ENCODE measurements around the gene HES5.

Gene HES5

GRCh38 chr1:2557482-2558400 is 27.7 kb upstream of the HES5 start:
- H3K27me3 ChIP-seq (ENCODE audit: insufficient read depth, low read depth, severe bottlenecking): no peaks in the 10 kb centered on the region
- H3K4me3 ChIP-seq (ENCODE audit: low read depth, low read length): no peak overlapping the region
- H3K36me3 ChIP-seq: no peaks in the 10 kb centered on the region
- H3K9me3 ChIP-seq (ENCODE audit: severe bottlenecking): no peaks in the 10 kb centered on the region
- TF ChIP-seq, protein P1, sequence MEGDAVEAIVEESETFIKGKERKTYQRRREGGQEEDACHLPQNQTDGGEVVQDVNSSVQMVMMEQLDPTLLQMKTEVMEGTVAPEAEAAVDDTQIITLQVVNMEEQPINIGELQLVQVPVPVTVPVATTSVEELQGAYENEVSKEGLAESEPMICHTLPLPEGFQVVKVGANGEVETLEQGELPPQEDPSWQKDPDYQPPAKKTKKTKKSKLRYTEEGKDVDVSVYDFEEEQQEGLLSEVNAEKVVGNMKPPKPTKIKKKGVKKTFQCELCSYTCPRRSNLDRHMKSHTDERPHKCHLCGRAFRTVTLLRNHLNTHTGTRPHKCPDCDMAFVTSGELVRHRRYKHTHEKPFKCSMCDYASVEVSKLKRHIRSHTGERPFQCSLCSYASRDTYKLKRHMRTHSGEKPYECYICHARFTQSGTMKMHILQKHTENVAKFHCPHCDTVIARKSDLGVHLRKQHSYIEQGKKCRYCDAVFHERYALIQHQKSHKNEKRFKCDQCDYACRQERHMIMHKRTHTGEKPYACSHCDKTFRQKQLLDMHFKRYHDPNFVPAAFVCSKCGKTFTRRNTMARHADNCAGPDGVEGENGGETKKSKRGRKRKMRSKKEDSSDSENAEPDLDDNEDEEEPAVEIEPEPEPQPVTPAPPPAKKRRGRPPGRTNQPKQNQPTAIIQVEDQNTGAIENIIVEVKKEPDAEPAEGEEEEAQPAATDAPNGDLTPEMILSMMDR (IDR thresholded peaks at IDR 0.05; ENCODE audit: low read depth, low read length): no peak
- H3K27ac ChIP-seq: no peak overlapping the region
- no peak for DNase-seq

DNA sequence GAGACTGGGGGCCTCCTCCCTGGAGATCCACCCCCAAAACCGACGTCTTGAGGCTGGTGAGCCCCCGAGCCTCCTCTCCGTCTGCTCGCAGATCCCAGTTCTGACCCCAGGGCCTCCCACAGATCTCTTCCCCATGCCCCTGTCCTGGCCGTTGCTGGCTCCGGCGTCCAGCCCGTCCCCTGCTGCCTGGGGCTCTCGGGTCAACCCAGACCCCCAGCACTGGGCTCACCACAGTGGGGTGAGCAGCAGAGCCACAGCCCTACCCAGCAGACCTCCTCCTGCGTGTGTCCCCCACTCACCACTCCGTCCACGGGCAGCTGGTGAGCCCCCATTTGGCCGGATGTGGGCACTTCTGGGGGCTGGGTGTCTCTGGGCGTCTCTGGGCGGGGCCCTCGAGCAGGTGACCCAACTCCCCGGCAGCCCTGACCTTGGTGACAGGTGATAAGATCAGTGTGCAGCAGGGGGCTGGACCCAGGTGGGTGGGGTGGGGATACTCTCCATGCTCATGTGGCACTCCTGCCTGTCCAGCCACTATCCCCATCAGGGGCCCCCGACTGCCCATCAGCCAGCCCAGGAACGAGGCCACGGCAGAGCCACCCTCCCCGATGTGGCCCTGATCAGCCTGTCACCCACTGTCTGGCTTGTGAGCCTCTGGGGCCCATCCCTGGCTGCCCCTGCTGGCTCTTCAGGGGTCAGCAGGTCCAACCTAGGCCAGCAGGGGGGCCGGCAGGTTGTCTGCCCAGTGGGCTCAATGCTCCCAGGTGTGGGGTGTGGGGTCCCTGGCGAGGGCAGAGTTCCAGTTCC is 26.8 kb upstream of the HES5 start:
- no peaks in the 10 kb centered on the region for H3K36me3 ChIP-seq
- H3K9me3 ChIP-seq (ENCODE audit: severe bottlenecking): no peaks in the 10 kb centered on the region
- no peak for DNase-seq
- TF ChIP-seq, protein P1 (IDR thresholded peaks at IDR 0.05; ENCODE audit: low read depth, low read length): 0 out of 2 replicates have a peak, but pooled peaks have one; percentile 11
- H3K4me3 ChIP-seq (ENCODE audit: low read depth, low read length): no peak overlapping the region
- H3K27me3 ChIP-seq (ENCODE audit: insufficient read depth, low read depth, severe bottlenecking): no peaks in the 10 kb centered on the region
- no peak overlapping the region for H3K27ac ChIP-seq

GRCh38 chr1:2556277-2556677 is 26.2 kb upstream of the HES5 start, which contains the start of gene TNFRSF14:
Gene TNFRSF14 (plus strand): TSS chr1:2556371. CDS start chr1:2556665, 294 bp downstream.
- no peak for DNase-seq
- Histone ChIP-seq H3K27me3 (ENCODE audit: insufficient read depth, low read depth, severe bottlenecking) (no peaks in the 10 kb centered on the region), H3K4me3 (ENCODE audit: low read depth, low read length) (no peak within 1 kb of the TSS), H3K9me3 (ENCODE audit: severe bottlenecking) (no peaks in the 10 kb centered on the region), H3K36me3 (no peaks in the 10 kb centered on the region), H3K27ac (no peak within 1 kb of the TSS)
- TF ChIP-seq, protein P1 (IDR thresholded peaks at IDR 0.05; ENCODE audit: low read depth, low read length): no peak

DNA sequence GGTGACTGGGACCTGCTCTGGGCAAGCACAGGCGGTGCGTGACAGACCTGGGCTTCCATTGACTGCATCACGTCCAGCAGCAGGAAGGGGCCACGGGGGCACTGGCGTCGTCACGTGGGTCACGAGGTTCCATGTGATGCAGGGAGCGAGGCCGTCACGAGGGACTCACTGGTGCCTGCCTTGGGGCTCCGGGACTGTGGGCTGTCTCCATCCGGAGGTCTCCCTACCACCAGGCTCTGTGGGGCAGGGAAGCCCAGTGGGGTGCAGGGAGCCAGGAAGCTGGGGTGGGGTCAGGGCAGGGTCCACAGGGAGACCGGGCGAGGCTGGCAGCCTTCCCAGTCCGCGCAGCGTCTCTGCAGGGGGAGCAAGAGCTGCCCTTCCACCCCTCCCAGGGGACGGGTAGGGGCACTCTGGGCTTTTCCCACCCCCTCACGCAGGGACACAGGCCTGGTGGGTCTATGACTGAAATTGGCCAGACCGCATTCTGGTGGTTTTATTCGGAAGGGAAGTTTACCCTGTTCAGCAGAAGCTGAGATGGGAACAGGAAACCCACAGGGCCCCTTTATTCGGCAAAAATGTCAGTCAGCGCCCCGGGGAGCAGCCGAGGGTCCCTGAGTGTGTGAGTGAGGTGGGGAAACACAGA is 25.7 kb upstream of the HES5 start:
- no peaks in the 10 kb centered on the region for H3K36me3 ChIP-seq
- TF ChIP-seq, protein P1 (IDR thresholded peaks at IDR 0.05; ENCODE audit: low read depth, low read length): no peak
- H3K27me3 ChIP-seq (ENCODE audit: insufficient read depth, low read depth, severe bottlenecking): no peaks in the 10 kb centered on the region
- H3K4me3 ChIP-seq (ENCODE audit: low read depth, low read length): no peak overlapping the region
- DNase-seq: no peak
- H3K9me3 ChIP-seq (ENCODE audit: severe bottlenecking): no peaks in the 10 kb centered on the region
- no peak overlapping the region for H3K27ac ChIP-seq

DNA sequence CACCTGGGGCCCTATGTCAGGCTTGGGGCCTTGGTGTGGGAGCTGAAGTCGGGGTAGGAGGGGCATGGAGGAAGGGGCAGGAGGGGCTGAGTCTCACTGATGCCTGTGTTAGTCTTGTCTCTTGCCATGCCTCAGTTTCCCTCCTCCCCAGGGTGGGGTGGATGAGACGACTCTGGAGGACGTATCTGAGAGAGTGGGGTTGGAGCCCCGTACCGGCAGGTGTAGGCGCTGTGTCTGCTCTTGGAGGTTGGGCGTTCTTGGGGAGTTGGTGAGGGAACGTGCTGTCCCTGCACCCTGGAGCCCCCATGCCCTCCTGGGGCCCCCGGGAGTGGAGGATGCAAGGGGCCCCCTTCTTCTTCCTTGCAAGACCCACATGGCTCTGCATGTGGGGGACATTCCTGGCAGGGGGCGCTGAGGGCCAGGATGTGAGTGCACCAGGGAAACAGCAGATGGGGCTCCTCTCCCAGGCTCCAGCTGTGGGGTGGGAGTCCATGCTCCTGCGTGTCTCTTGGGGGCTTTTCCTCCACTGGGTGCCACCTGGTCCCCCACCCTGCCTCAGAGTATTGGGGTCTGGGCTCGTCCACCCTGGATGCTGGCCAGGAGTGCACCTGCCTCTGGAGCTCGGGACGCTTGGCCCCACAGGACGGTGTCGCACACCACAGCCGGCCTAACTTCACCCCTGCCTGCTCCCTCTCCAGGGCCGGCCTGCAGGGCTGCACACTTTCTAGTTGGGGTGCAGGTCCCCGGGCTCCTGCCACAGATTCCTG is 24.7 kb upstream of the HES5 start:
- H3K27ac ChIP-seq: no peak overlapping the region
- no peak overlapping the region for H3K4me3 ChIP-seq (ENCODE audit: low read depth, low read length)
- DNase-seq: peak; percentile 55
- no peaks in the 10 kb centered on the region for H3K27me3 ChIP-seq (ENCODE audit: insufficient read depth, low read depth, severe bottlenecking)
- no peaks in the 10 kb centered on the region for H3K9me3 ChIP-seq (ENCODE audit: severe bottlenecking)
- no peaks in the 10 kb centered on the region for H3K36me3 ChIP-seq
- TF ChIP-seq, protein P1 (IDR thresholded peaks at IDR 0.05; ENCODE audit: low read depth, low read length): peak; percentile 84

All from WERI-Rb-1 (cell line).